Ishikawa (cell line): Measurements from ENCODE around the gene PRICKLE1.

Source experiments
- CEBPB ChIP-seq: IDR thresholded peaks from 2 replicates; pipeline ENCODE4 v1.6.1; 2012
- CREB1 ChIP-seq: IDR thresholded peaks from 2 replicates; pipeline ENCODE4 v1.6.1; 2012; ENCODE audit warnings: low read depth
- EGR1 ChIP-seq: IDR thresholded peaks from 2 replicates; pipeline ENCODE4 v1.6.1; 2012
- EP300 ChIP-seq: IDR thresholded peaks from 2 replicates; pipeline ENCODE4 v1.6.1; 2012; ENCODE audit warnings: borderline replicate concordance
- FOXM1 ChIP-seq: IDR thresholded peaks from 2 replicates; pipeline ENCODE4 v1.6.1; 2012; ENCODE audit warnings: low read depth, borderline replicate concordance
- NFIC ChIP-seq: IDR thresholded peaks from 2 replicates; pipeline ENCODE4 v1.6.1; 2012
- RAD21 ChIP-seq: IDR thresholded peaks from 2 replicates; pipeline ENCODE4 v1.6.1; 2012; ENCODE audit warnings: low read depth
- REST ChIP-seq: IDR thresholded peaks from 2 replicates; pipeline ENCODE4 v1.6.1; 2012; ENCODE audit warnings: low read depth, mild to moderate bottlenecking
- TAF1 ChIP-seq: IDR thresholded peaks from 2 replicates; pipeline ENCODE4 v1.6.1; 2012; ENCODE audit warnings: low read depth, mild to moderate bottlenecking
- TCF12 ChIP-seq: IDR thresholded peaks from 2 replicates; pipeline ENCODE4 v1.6.1; 2012; ENCODE audit warnings: low read depth
- TEAD4 ChIP-seq: IDR thresholded peaks from 2 replicates; pipeline ENCODE4 v1.6.1; 2012
- YY1 ChIP-seq: IDR thresholded peaks from 2 replicates; pipeline ENCODE4 v1.6.1; 2012; ENCODE audit warnings: low read depth
- ZBTB7A ChIP-seq: IDR thresholded peaks from 2 replicates; pipeline ENCODE4 v1.6.1; 2012; ENCODE audit warnings: low read depth
- TF ChIP-seq, protein P1 (sequence below): IDR thresholded peaks from 2 replicates; pipeline ENCODE4 v1.6.1; 2012
- TF ChIP-seq, protein P2 (sequence below): IDR thresholded peaks from 2 replicates; pipeline ENCODE4 v1.6.1; 2012

Gene PRICKLE1

GRCh38 chr12:42627151-42627550 lies 37.6 kb upstream of the PRICKLE1 start:
- TF ChIP-seq TEAD4 (no peak), EGR1 (no peak), FOXM1 (no peak)
- TF ChIP-seq, protein P1, sequence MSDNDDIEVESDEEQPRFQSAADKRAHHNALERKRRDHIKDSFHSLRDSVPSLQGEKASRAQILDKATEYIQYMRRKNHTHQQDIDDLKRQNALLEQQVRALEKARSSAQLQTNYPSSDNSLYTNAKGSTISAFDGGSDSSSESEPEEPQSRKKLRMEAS, result no peak

DNA sequence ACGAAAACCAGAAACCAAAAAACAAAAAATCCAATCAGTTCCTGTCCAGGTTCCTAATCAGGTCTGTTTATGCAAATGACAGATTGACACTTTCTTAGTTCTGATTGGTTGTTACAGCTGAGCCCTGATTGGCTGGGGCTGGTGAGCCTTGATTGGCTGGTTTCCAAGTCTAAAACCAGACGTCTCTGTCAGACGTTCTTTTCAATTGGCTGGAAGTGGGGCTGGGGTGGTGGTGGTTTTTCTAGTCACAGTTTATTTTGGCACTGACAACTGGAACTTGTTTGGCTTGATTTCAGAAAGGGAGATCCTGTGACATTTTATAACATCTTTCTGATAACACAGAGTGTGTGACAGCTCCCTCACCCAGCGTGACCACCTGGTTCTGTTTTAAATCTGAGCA lies 36.1 kb upstream of the PRICKLE1 start:
- TF ChIP-seq NFIC (0 out of 2 replicates have a peak, but pooled peaks have one; percentile 25), RAD21 (no peak)

DNA sequence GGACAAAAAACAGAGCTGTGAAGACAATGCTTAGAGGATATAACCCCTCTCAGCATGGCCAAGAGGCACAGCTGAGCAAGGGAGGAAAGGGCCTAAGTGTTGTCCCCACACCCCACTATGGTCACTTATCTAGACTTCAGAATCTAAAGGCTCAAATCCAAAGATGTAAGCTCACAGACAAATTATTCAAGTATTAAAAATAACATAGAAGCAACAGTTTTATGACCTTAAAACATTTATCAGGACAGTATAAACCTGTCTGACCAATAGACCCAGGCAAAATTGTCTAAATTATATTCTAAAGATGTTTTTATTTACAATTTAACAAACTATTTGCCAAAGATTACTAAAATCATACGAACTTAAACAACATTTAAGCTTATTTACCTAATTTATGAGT lies 28.1 kb upstream of the PRICKLE1 start:
- TF ChIP-seq, protein P2, sequence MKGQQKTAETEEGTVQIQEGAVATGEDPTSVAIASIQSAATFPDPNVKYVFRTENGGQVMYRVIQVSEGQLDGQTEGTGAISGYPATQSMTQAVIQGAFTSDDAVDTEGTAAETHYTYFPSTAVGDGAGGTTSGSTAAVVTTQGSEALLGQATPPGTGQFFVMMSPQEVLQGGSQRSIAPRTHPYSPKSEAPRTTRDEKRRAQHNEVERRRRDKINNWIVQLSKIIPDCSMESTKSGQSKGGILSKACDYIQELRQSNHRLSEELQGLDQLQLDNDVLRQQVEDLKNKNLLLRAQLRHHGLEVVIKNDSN, result peak; percentile 34; the same call in 1 of the 2 replicates
- TF ChIP-seq CREB1, result no peak

DNA sequence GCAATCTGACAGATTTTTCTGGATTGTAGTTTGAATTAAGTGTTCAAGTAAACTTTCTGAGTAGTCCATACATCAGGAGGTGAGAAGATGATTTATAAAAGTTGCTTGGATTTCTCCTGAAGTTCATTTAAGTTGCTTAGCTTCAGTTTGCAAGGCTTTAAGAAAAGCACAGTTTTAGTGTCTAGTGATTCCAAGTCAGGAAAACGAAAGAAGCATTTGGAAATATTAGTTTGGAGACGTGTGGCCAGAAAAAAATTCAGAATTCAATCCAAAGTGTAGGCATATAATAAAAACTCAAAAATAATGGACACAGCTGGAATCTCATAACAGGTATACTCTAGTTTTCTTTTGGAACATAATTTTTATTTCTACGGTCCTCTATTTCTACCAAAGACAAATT lies 25.5 kb upstream of the PRICKLE1 start:
- TF ChIP-seq CEBPB (no peak), NFIC (no peak), YY1 (no peak), FOXM1 (no peak), TCF12 (no peak), EP300 (no peak), TEAD4 (no peak)

DNA sequence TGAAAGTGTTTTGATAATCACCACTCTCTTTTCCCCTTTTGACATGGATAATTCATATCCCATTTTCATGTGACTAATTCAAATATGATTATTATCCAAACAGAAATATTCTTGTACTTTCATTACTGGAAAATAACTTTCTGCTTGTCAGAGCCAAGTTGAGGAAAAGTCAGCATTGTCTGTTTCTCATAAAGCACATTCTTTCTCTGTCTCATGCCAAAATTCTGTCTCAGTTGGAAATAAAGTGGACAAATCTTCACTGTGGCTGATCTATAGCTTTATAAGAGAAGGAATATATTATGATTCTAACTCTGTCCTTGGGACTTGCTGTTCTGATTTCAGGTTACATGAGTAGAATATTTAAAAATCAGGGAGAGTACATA lies 22.7 kb upstream of the PRICKLE1 start:
- TF ChIP-seq YY1, result no peak
- TF ChIP-seq EP300, result no peak
- no peak for TF ChIP-seq NFIC
- TF ChIP-seq TEAD4, result no peak
- no peak for TF ChIP-seq TAF1
- TF ChIP-seq, protein P2, result no peak
- TF ChIP-seq EGR1, result no peak
- TF ChIP-seq, protein P1, result no peak
- TF ChIP-seq REST, result no peak
- no peak for TF ChIP-seq CREB1
- no peak for TF ChIP-seq RAD21
- no peak for TF ChIP-seq ZBTB7A
- no peak for TF ChIP-seq TCF12
- no peak for TF ChIP-seq CEBPB
- no peak for TF ChIP-seq FOXM1

DNA sequence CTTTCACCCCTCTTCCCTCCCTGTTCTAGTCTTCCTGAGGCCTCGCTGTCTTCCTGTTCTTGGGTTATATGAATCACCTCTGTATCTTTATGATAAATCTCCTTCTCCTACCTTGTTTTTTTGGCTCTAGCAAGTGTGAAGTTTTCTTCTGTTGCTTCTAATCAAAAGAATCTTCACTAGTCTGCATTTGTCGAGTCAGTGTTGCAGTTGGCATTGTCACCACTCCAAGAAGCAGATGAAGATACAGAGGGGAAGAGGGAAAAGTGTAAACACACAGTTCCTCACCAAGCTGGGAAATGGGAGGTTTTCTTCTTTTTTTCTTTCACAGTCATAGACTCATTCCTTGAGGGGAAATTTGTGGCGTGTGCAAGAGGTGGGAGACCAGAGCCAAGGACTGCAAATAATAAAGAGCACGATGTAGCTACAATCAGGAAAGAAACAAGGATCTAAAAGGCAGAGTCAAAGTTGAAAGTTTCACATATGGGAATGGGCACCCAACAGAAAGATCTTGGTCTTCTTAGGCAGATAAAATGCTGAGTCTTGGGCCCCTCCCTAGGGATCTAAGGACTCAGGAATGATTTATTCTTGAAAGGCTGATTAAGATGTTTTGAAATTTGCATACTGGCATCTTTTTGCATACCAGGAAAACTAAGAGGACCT lies 22.2 kb upstream of the PRICKLE1 start:
- TF ChIP-seq TAF1 (no peak), TEAD4 (no peak), CREB1 (no peak), EGR1 (no peak), TCF12 (no peak), FOXM1 (no peak), CEBPB (no peak), ZBTB7A (no peak), EP300 (no peak), NFIC (no peak), REST (no peak), RAD21 (no peak)
- TF ChIP-seq, protein P2, result no peak
- TF ChIP-seq, protein P1, result no peak
